Liver (tissue), 9 donors: Measurements from ENCODE around the gene ID3. TPM values are rescaled to one million over a fixed set of nuclear protein-coding genes. Genes with fewer than 3 reads are reported as not detected.

ENCODE experiments used
- DNase-seq: peaks from one replicate; pipeline ENCODE4 v3.0.0-alpha.2; 2017; ENCODE audit warnings: low spot score
- H3K27ac ChIP-seq, 2 donors: one replicate each; pipeline ENCODE4 v1.7.0; 2013; ENCODE audit warnings: inconsistent platforms in 2 of 2, low read length in 2 of 2, control low read depth in 1 of 2, low read depth in 1 of 2, mild to moderate bottlenecking in 1 of 2
- H3K27me3 ChIP-seq, 4 donors: one replicate each; pipeline versions ENCODE4 v1.6.1 to v1.7.0; 2013; ENCODE audit warnings: low read length in 3 of 4, inconsistent platforms in 1 of 4, mild to moderate bottlenecking in 1 of 4, moderate library complexity in 1 of 4; ENCODE audit not compliant: control insufficient read depth in 4 of 4, insufficient read depth in 4 of 4
- H3K36me3 ChIP-seq, 4 donors: one replicate each; pipeline versions ENCODE4 v1.6.1 to v1.7.0; 2013; ENCODE audit warnings: low read length in 3 of 4, mild to moderate bottlenecking in 3 of 4, low read depth in 1 of 4, moderate library complexity in 1 of 4; ENCODE audit not compliant: control insufficient read depth in 4 of 4, insufficient read depth in 3 of 4
- H3K4me1 ChIP-seq, 4 donors: one replicate each; pipeline versions ENCODE4 v1.6.1 to v1.7.0; 2013; ENCODE audit warnings: low read length in 3 of 4, mild to moderate bottlenecking in 3 of 4, moderate library complexity in 1 of 4; ENCODE audit not compliant: control insufficient read depth in 4 of 4, insufficient read depth in 4 of 4
- H3K4me3 ChIP-seq, 3 donors: one replicate each; pipeline versions ENCODE4 v1.6.1 to v1.7.0; 2013; ENCODE audit warnings: low read length in 3 of 3, control low read depth in 1 of 3, low read depth in 1 of 3, mild to moderate bottlenecking in 1 of 3
- H3K9ac ChIP-seq, 2 donors: one replicate each; pipeline ENCODE4 v1.7.0; 2013; ENCODE audit warnings: low read length in 2 of 2, mild to moderate bottlenecking in 2 of 2, moderate library complexity in 2 of 2, control low read depth in 1 of 2, low read depth in 1 of 2
- H3K9me3 ChIP-seq, 4 donors: one replicate each; pipeline versions ENCODE4 v1.6.1 to v1.7.0; 2013; ENCODE audit warnings: low read length in 3 of 4; ENCODE audit not compliant: control insufficient read depth in 4 of 4
- ATF3 ChIP-seq: IDR thresholded peaks from 2 replicates; pipeline ENCODE4 v1.6.1; 2016; ENCODE audit warnings: antibody characterized with exemption
- CTCF ChIP-seq: fragments of 150-350 bp; IDR thresholded peaks from 2 replicates; pipeline ENCODE4 v1.5.1; 2017; ENCODE audit warnings: improper control_type of control experiment, low read depth, low read length; ENCODE audit not compliant: missing input control
- EGR1 ChIP-seq, 2 donors: IDR thresholded peaks; 2 replicates each; pipeline ENCODE4 v1.6.1; 2016 to 2018; ENCODE audit warnings: antibody characterized with exemption in 2 of 2, low read depth in 2 of 2
- FOXA2 ChIP-seq: IDR thresholded peaks from 2 replicates; pipeline ENCODE4 v1.6.1; 2016; ENCODE audit warnings: antibody characterized with exemption
- GABPA ChIP-seq, 2 donors: IDR thresholded peaks in 1 of 2; conservative IDR thresholded peaks in 1 of 2; 2 replicates each; pipeline ENCODE4 v1.6.1; 2016; ENCODE audit warnings: antibody characterized with exemption in 2 of 2, mild to moderate bottlenecking in 1 of 2, moderate library complexity in 1 of 2
- HNF4G ChIP-seq: IDR thresholded peaks from 2 replicates; pipeline ENCODE4 v1.6.1; 2016; ENCODE audit warnings: antibody characterized with exemption
- JUND ChIP-seq, 2 donors: IDR thresholded peaks; 2 replicates each; pipeline ENCODE4 v1.6.1; 2016; ENCODE audit warnings: antibody characterized with exemption in 2 of 2
- NR2F2 ChIP-seq: IDR thresholded peaks from 2 replicates; pipeline ENCODE4 v1.6.1; 2016; ENCODE audit warnings: antibody characterized with exemption
- RAD21 ChIP-seq, 2 donors: IDR thresholded peaks; 2 replicates each; pipeline ENCODE4 v1.6.1; 2016; ENCODE audit warnings: antibody characterized with exemption in 2 of 2, mild to moderate bottlenecking in 2 of 2
- RXRA ChIP-seq, 2 donors: IDR thresholded peaks; 2 replicates each; pipeline ENCODE4 v1.6.1; 2017 to 2018; ENCODE audit warnings: antibody characterized with exemption in 2 of 2, mild to moderate bottlenecking in 1 of 2
- SP1 ChIP-seq: IDR thresholded peaks from 2 replicates; pipeline ENCODE4 v1.6.1; 2018; ENCODE audit warnings: antibody characterized with exemption, mild to moderate bottlenecking
- TAF1 ChIP-seq: conservative IDR thresholded peaks from 2 replicates; pipeline ENCODE4 v1.6.1; 2016; ENCODE audit warnings: antibody characterized with exemption, mild to moderate bottlenecking
- YY1 ChIP-seq: IDR thresholded peaks from 2 replicates; pipeline ENCODE4 v1.6.1; 2016; ENCODE audit warnings: antibody characterized with exemption, mild to moderate bottlenecking
- ZBTB33 ChIP-seq: IDR thresholded peaks from 2 replicates; pipeline ENCODE4 v1.6.1; 2016; ENCODE audit warnings: antibody characterized with exemption
- WGBS: extraction: QIAGEN DNeasy Blood & Tissue Kit; methylation state at CpG from one replicate; pipeline ENCODE4 v1.1.7; 2013; 5-methylcytosine and 5-hydroxymethylcytosine counted together
- polyA plus RNA-seq, 2 donors: library from polyadenylated mRNA; stranded (reverse) in 1 of 2; unstranded in 1 of 2; fragments of 200-250 nt in 1 of 2; fragments of >200 nt in 1 of 2; fragmentation: Nextera tagmentation in 1 of 2; extraction: Ambion mirVana in 1 of 2; gene quantifications; one replicate each; pipeline versions ENCODE4 v1.2.1 to v1.2.3, GENCODE V29; 2013 to 2015
- total RNA-seq, 2 donors: library from RNA; depleted of rRNA; stranded (reverse); fragments of >200 nt; gene quantifications; one replicate each; pipeline ENCODE4 v1.2.3, GENCODE V29; 2014
- donor health status: healthy.
- donor health status: healthy.
- donor health status: healthy.
- donor health status: healthy.
- donor health status: healthy.

Gene ID3
- total and polyA plus RNA-seq, 4 donors: 21.6 to 42.6 (median 37.9) TPM

GRCh38 chr1:23601135-23601967, 42.0 kb upstream of the ID3 start (continued):
- TF ChIP-seq EGR1 (IDR thresholded peaks at IDR 0.05; ENCODE audit: low read depth in 2 of 2) (no peak), FOXA2 (no peak)

GRCh38 chr1:23600283-23600682, 41.0 kb upstream of the ID3 start:
- WGBS: 85% methylated on average over 6 of the region's 6 CpGs

GRCh38 chr1:23599125-23599524, 39.8 kb upstream of the ID3 start:
- H3K27me3 ChIP-seq: no peaks in the 10 kb centered on the region
- no peaks in the 10 kb centered on the region for H3K4me1 ChIP-seq
- H3K9me3 ChIP-seq: no peaks in the 10 kb centered on the region
- H3K9ac ChIP-seq: no peak overlapping the region
- no peaks in the 10 kb centered on the region for H3K36me3 ChIP-seq
- DNase-seq: no peak
- H3K27ac ChIP-seq: no peak overlapping the region
- WGBS: 92% methylated on average over 1 of the region's 1 CpG
- no peak overlapping the region for H3K4me3 ChIP-seq
- TF ChIP-seq CTCF: no peak
- TF ChIP-seq YY1: no peak
- TF ChIP-seq TAF1: no peak
- TF ChIP-seq FOXA2: no peak
- no peak for TF ChIP-seq JUND (IDR thresholded peaks at IDR 0.05)
- TF ChIP-seq EGR1 (IDR thresholded peaks at IDR 0.05; ENCODE audit: low read depth in 2 of 2): no peak
- no peak for TF ChIP-seq NR2F2

More at GRCh38 chr1:23600283-23600682, 41.0 kb upstream of the ID3 start:
- Histone ChIP-seq H3K27me3 (no peaks in the 10 kb centered on the region), H3K36me3 (no peaks in the 10 kb centered on the region), H3K4me3 (no peak overlapping the region), H3K4me1 (no peaks in the 10 kb centered on the region), H3K9me3 (no peaks in the 10 kb centered on the region), H3K9ac (no peak overlapping the region), H3K27ac (no peak overlapping the region)
- DNase-seq: no peak
- no peak for TF ChIP-seq GABPA (IDR thresholded peaks at IDR 0.05 in 1 of 2, conservative IDR thresholded peaks at IDR 0.05 in 1 of 2)
- no peak for TF ChIP-seq SP1
- no peak for TF ChIP-seq RXRA (IDR thresholded peaks at IDR 0.05)
- no peak for TF ChIP-seq JUND (IDR thresholded peaks at IDR 0.05)
- TF ChIP-seq NR2F2: no peak
- TF ChIP-seq ATF3: no peak
- TF ChIP-seq YY1: no peak
- TF ChIP-seq ZBTB33: no peak
- TF ChIP-seq TAF1: no peak
- TF ChIP-seq CTCF: no peak
- TF ChIP-seq RAD21 (IDR thresholded peaks at IDR 0.05): no peak
- no peak for TF ChIP-seq HNF4G
- no peak for TF ChIP-seq EGR1 (IDR thresholded peaks at IDR 0.05; ENCODE audit: low read depth in 2 of 2)
